ENCODE measurements around the gene JPT1.
"Not testable (repeated sequence)": the region's sequence is repeated elsewhere in the genome, so short reads cannot be mapped to it uniquely, and the experiment has no call there.

Gene JPT1

GRCh38 chr17:75135452-75135851 is 18.9 kb downstream of the JPT1 start:
- H3K4me2 ChIP-seq, result no peak overlapping the region
- H3K4me1 ChIP-seq, result peaks cover 17 to 34% (median 27%) of the 10 kb centered on the region in 10 experiments
- TF ChIP-seq Cebpa-rat (IDR thresholded peaks at IDR 0.05), result no peak
- peak overlapping the region in 2 of 11 experiments; percentile 11 to 14; a peak in 1 of 22 replicates for H3K27ac ChIP-seq
- peaks cover 1 to 56% (median 13%) of the 10 kb centered on the region in 11 experiments; a peak in 18 of 22 replicates for H4K20me1 ChIP-seq
- peaks cover 45 to 69% (median 62%) of the 10 kb centered on the region in 11 experiments for H3K36me3 ChIP-seq
- peak overlapping the region in 2 of 11 experiments; percentile 0 to 8; a peak in 2 of 22 replicates for H3K9ac ChIP-seq
- no peaks in the 10 kb centered on the region for H3K27me3 ChIP-seq
- H3K9me3 ChIP-seq (replicated peaks in 1 of 11), result no peaks in the 10 kb centered on the region
- H3K4me3 ChIP-seq, result no peak overlapping the region

GRCh38 chr17:75133607-75134347 is 20.5 kb downstream of the JPT1 start:
- Histone ChIP-seq H3K4me1 (peaks cover 22 to 47% (median 34%) of the 10 kb centered on the region in 10 experiments), H3K4me2 (peak overlapping the region in 6 of 11 experiments; percentile 84 to 94 (median 92); a peak in 7 of 22 replicates), H3K27ac (peak overlapping the region in 2 of 11 experiments; percentile 23 to 91; a peak in 1 of 22 replicates), H3K36me3 (peaks cover 45 to 69% (median 62%) of the 10 kb centered on the region in 11 experiments), H4K20me1 (peaks cover 5 to 70% (median 27%) of the 10 kb centered on the region in 11 experiments; a peak in 19 of 22 replicates)
- H3K4me3 ChIP-seq; H3K27me3 ChIP-seq; H3K9me3 ChIP-seq (replicated peaks in 1 of 11); H3K9ac ChIP-seq: not testable (repeated sequence)

GRCh38 chr17:75133001-75133400 is 21.3 kb downstream of the JPT1 start:
- Histone ChIP-seq H3K9me3 (replicated peaks in 1 of 11) (no peaks in the 10 kb centered on the region), H3K4me2 (peak overlapping the region; percentile 78 to 95 (median 91); a peak in 18 of 22 replicates), H3K9ac (no peak overlapping the region; a peak in 2 of 22 replicates), H3K27me3 (no peaks in the 10 kb centered on the region), H3K36me3 (peaks cover 44 to 68% (median 58%) of the 10 kb centered on the region in 11 experiments), H3K4me3 (no peak overlapping the region), H3K27ac (peak overlapping the region in 6 of 11 experiments; percentile 23 to 94 (median 90); a peak in 9 of 22 replicates), H4K20me1 (peaks cover 5 to 71% (median 31%) of the 10 kb centered on the region in 11 experiments; a peak in 19 of 22 replicates), H3K4me1 (peaks cover 22 to 55% (median 37%) of the 10 kb centered on the region in 10 experiments)
- TF ChIP-seq Cebpa-rat (IDR thresholded peaks at IDR 0.05), result no peak

GRCh38 chr17:75132018-75133000 is 22.0 kb downstream of the JPT1 start:
- Histone ChIP-seq H4K20me1 (peaks cover 5 to 65% (median 31%) of the 10 kb centered on the region in 11 experiments; a peak in 19 of 22 replicates), H3K36me3 (peaks cover 40 to 61% (median 51%) of the 10 kb centered on the region in 11 experiments), H3K4me3 (peak overlapping the region; percentile 71 to 94 (median 82)), H3K9ac (peak overlapping the region; percentile 89 to 96 (median 92)), H3K4me2 (peak overlapping the region; percentile 78 to 95 (median 91)), H3K27ac (peak overlapping the region; percentile 74 to 97 (median 94)), H3K4me1 (peaks cover 22 to 62% (median 38%) of the 10 kb centered on the region in 10 experiments)
- not testable (repeated sequence) for H3K9me3 ChIP-seq (replicated peaks in 1 of 11); H3K27me3 ChIP-seq

GRCh38 chr17:75131278-75132017 is 22.9 kb downstream of the JPT1 start, which contains the start of gene NT5C:
Gene NT5C, minus strand, starts transcription at chr17:75131742. Its CDS starts 35 bp downstream, at chr17:75131707.
- H3K27ac ChIP-seq, result peak within 1 kb of the TSS; percentile 74 to 97 (median 94)
- H3K4me3 ChIP-seq, result peak within 1 kb of the TSS; percentile 71 to 94 (median 82)
- H3K9me3 ChIP-seq (replicated peaks in 1 of 11), result no peaks in the 10 kb centered on the region
- H3K36me3 ChIP-seq, result peaks cover 32 to 52% (median 43%) of the 10 kb centered on the region in 11 experiments
- no peaks in the 10 kb centered on the region for H3K27me3 ChIP-seq
- peak within 1 kb of the TSS; percentile 89 to 96 (median 92) for H3K9ac ChIP-seq
- TF ChIP-seq Cebpa-rat (IDR thresholded peaks at IDR 0.05), result no peak
- H3K4me2 ChIP-seq, result peak within 1 kb of the TSS; percentile 78 to 95 (median 91)
- peaks cover 24 to 70% (median 43%) of the 10 kb centered on the region in 10 experiments for H3K4me1 ChIP-seq
- peaks cover 5 to 57% (median 26%) of the 10 kb centered on the region in 11 experiments; a peak in 19 of 22 replicates for H4K20me1 ChIP-seq

DNA sequence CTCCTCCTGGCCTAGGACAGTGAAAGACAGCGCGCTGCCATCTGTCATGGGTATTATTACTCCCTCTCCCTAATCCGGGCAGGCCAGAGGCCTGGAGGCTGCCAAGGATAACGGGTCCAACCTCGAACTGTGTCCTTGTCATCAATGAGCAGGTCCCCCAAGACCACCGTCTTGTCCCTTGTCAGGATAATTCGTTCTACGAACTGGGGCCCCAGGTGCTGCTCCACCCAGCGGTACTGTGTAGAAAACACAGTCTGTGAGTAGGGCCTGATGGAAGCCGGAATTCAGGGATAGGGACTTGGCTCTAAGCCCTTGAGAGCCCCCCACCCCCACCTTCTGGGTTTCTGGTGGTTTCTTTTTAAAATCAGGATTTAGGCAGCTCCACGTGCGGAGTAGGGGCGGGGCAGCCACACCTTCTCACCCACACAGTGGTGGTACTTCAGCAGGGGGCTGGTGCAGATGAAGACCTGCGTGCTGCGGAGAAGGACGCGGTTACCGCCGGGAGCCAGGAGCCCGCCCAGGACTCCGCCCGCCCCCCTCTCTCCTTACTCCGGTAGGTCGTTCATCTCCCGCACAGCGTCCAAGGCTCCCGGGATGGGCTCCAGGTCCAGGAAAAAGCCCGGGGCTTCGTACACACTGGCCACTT is 23.6 kb downstream of the JPT1 start:
- H4K20me1 ChIP-seq, result peaks cover 5 to 50% (median 25%) of the 10 kb centered on the region in 11 experiments; a peak in 19 of 22 replicates
- TF ChIP-seq Cebpa-rat (IDR thresholded peaks at IDR 0.05), result no peak
- no peaks in the 10 kb centered on the region for H3K27me3 ChIP-seq
- peak overlapping the region; percentile 74 to 97 (median 94) for H3K27ac ChIP-seq
- peak overlapping the region; percentile 71 to 94 (median 82) for H3K4me3 ChIP-seq
- peaks cover 30 to 77% (median 49%) of the 10 kb centered on the region in 10 experiments for H3K4me1 ChIP-seq
- peaks cover 25 to 46% (median 36%) of the 10 kb centered on the region in 11 experiments for H3K36me3 ChIP-seq
- H3K4me2 ChIP-seq, result peak overlapping the region; percentile 78 to 95 (median 91)
- H3K9ac ChIP-seq, result peak overlapping the region; percentile 89 to 96 (median 92)
- no peaks in the 10 kb centered on the region for H3K9me3 ChIP-seq (replicated peaks in 1 of 11)

GRCh38 chr17:75130059-75130631 is 24.2 kb downstream of the JPT1 start:
- H3K4me3 ChIP-seq, result peak overlapping the region; percentile 71 to 94 (median 82); a peak in 19 of 20 replicates
- peak overlapping the region in 8 of 11 experiments; percentile 89 to 97 (median 94); a peak in 11 of 22 replicates for H3K27ac ChIP-seq
- peaks cover 37 to 83% (median 54%) of the 10 kb centered on the region in 10 experiments for H3K4me1 ChIP-seq
- H3K4me2 ChIP-seq, result peak overlapping the region; percentile 78 to 95 (median 91)
- no peaks in the 10 kb centered on the region for H3K9me3 ChIP-seq (replicated peaks in 1 of 11)
- no peak for TF ChIP-seq Cebpa-rat (IDR thresholded peaks at IDR 0.05)
- peaks cover 5 to 44% (median 25%) of the 10 kb centered on the region in 11 experiments; a peak in 19 of 22 replicates for H4K20me1 ChIP-seq
- H3K27me3 ChIP-seq, result no peaks in the 10 kb centered on the region
- peak overlapping the region; percentile 89 to 96 (median 92); a peak in 20 of 22 replicates for H3K9ac ChIP-seq
- peaks cover 19 to 39% (median 30%) of the 10 kb centered on the region in 11 experiments for H3K36me3 ChIP-seq
